Measurements from ENCODE around the gene PCNP. TPM values are rescaled to one million over a fixed set of nuclear protein-coding genes. Genes with fewer than 3 reads are reported as not detected.
A peak's percentile ranks its signal among the peaks of the same experiment; 100 is the strongest.
"Not testable (repeated sequence)": the region's sequence is repeated elsewhere in the genome, so short reads cannot be mapped to it uniquely, and the experiment has no call there.

The PCNP gene
- total and polyA plus RNA-seq, 5 donors = 81.4 to 152 (median 145) TPM

GRCh38 chr3:101567528-101568317, 6.3 kb upstream of the PCNP start:
- WGBS = 94% methylated on average over 6 of the region's 6 CpGs

DNA sequence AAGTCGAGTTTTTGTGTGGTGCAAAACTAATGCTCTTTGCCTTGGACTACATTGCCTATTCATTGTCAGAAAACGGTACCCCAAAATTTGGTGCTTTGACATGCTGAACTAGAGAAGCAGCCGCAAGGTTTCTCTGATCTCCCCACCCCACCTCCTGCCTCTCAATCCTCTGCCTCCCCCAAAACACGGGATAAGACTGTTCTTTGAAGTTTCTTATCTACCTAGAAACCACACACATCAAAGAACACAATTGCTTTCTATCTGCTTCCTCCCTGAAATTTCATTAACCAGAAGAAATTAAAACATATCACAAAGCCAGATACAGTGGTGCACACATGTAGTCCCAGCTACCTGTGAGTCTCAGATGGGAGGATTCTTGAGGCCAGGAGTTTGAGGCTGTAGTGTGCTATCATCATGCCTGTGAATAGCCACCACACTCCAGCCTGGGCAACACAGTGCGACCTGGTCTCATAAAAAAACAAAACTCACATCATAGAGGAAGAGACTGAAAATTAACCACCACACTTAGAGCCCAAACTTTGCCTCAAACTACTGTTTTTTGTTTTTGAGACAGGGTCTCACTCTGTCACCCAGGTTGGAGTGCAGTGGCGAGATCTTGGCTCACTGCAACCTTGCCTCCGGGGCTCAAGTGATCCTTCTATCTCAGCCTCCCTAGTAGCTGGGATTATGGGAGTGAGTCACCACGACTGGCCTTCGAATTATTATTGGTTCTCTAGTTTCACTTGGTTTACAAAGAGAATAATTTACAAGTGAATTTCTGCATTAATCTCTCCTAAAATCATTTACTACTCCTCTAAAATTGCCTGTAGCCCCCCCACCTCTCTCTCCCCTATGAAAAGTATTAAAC, 2.7 kb upstream of the PCNP start:
- no peaks in the 10 kb centered on the region for H3K27me3 ChIP-seq (ENCODE audit: control insufficient read depth, insufficient read depth)
- intact Hi-C loops (cut with DNase I) = loop anchor here in 2 of 4 donors (10.0 kb wide), 1 partner anchor 104 kb away; the partner anchor contains the start of gene ZBTB11 (in 2 of the 2)
- ATAC-seq (no peak), DNase-seq (no peak)
- H3K4me3 ChIP-seq (ENCODE audit: low read length) = no peak overlapping the region
- no peaks in the 10 kb centered on the region for H3K4me1 ChIP-seq (ENCODE audit: control insufficient read depth, insufficient read depth, low read length)
- no peaks in the 10 kb centered on the region for H3K9me3 ChIP-seq (ENCODE audit: control insufficient read depth, low read length)
- WGBS = 66% methylated on average over 9 of the region's 9 CpGs
- no peak overlapping the region for H3K27ac ChIP-seq (ENCODE audit: low read length)

More at GRCh38 chr3:101567528-101568317, 6.3 kb upstream of the PCNP start:
- no peak for ATAC-seq
- no peak overlapping the region for H3K27ac ChIP-seq (ENCODE audit: low read length)
- no peaks in the 10 kb centered on the region for H3K27me3 ChIP-seq (ENCODE audit: control insufficient read depth, insufficient read depth)
- no peaks in the 10 kb centered on the region for H3K4me1 ChIP-seq (ENCODE audit: control insufficient read depth, insufficient read depth, low read length)
- no peak overlapping the region for H3K4me3 ChIP-seq (ENCODE audit: low read length)
- H3K9me3 ChIP-seq (ENCODE audit: control insufficient read depth, low read length) = no peaks in the 10 kb centered on the region
- DNase-seq = no peak
- intact Hi-C loops (cut with DNase I) = no loop called here

- DNase-seq = peak; percentile 62 to 72 (median 62)
- WGBS = under 1% methylated on average over 41 of the region's 41 CpGs
Observed at GRCh38 chr3:101574388-101575112, 570 bp downstream of the PCNP start.

DNA sequence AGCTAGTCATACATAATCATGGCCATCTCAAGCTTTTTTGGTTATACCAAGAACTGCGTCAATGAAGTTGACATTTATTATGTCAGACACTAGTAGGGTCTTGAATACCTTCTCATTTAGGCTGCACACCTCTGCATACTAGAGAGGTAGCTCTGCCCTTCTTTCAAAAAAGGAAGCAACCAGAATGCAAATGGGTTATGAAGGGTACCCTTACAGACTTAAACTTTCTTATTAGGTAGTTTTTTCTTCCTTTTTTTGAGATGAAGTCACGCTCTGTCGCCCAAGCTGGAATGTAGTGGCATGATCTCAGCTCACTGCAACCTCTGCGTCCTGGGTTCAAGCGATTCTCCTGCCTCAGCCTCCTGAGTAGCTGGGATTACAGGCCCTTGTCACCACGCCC, 3.3 kb downstream of the PCNP start:
- intact Hi-C loops (cut with DNase I) = loop anchor here in 2 of 4 donors (10.0 kb wide), 1 partner anchor 98 kb away; the partner anchor contains the start of gene ZBTB11 (in 2 of the 2)
- Histone ChIP-seq H3K27ac (ENCODE audit: low read length) (no peak overlapping the region), H3K4me1 (ENCODE audit: control insufficient read depth, insufficient read depth, low read length) (peaks cover 2% of the 10 kb centered on the region), H3K27me3 (ENCODE audit: control insufficient read depth, insufficient read depth) (no peaks in the 10 kb centered on the region), H3K9me3 (ENCODE audit: control insufficient read depth, low read length) (no peaks in the 10 kb centered on the region), H3K4me3 (ENCODE audit: low read length) (no peak overlapping the region)
- no peak for DNase-seq
- ATAC-seq = no peak
- WGBS = 97% methylated on average over 6 of the region's 6 CpGs

More at GRCh38 chr3:101574388-101575112, 570 bp downstream of the PCNP start:
- Histone ChIP-seq H3K9me3 (ENCODE audit: control insufficient read depth, low read length) (no peaks in the 10 kb centered on the region), H3K27ac (ENCODE audit: low read length) (peak overlapping the region; percentile 98), H3K4me1 (ENCODE audit: control insufficient read depth, insufficient read depth, low read length) (no peaks in the 10 kb centered on the region), H3K4me3 (ENCODE audit: low read length) (peak overlapping the region; percentile 89), H3K27me3 (ENCODE audit: control insufficient read depth, insufficient read depth) (no peaks in the 10 kb centered on the region)
- intact Hi-C loops (cut with DNase I) = loop anchor here in 2 of 4 donors (10.0 kb wide), 1 partner anchor 100 kb away; the partner anchor contains the start of gene ZBTB11 (in 2 of the 2)
- peak; percentile 76 to 80 for ATAC-seq

GRCh38 chr3:101588616-101589015, 14.6 kb downstream of the PCNP start:
- H3K4me1 ChIP-seq (ENCODE audit: control insufficient read depth, insufficient read depth, low read length) = peaks cover 4% of the 10 kb centered on the region
- no peaks in the 10 kb centered on the region for H3K27me3 ChIP-seq (ENCODE audit: control insufficient read depth, insufficient read depth)
- intact Hi-C loops (cut with DNase I) = no loop called here
- no peak overlapping the region for H3K4me3 ChIP-seq (ENCODE audit: low read length)
- WGBS = 20% methylated on average over 1 of the region's 1 CpG
- ATAC-seq (no peak), DNase-seq (no peak)
- H3K27ac ChIP-seq (ENCODE audit: low read length) = no peak overlapping the region
- no peaks in the 10 kb centered on the region for H3K9me3 ChIP-seq (ENCODE audit: control insufficient read depth, low read length)

GRCh38 chr3:101591071-101591470, 17.1 kb downstream of the PCNP start:
- Histone ChIP-seq H3K4me3 (ENCODE audit: low read length) (no peak overlapping the region), H3K27ac (ENCODE audit: low read length) (no peak overlapping the region), H3K27me3 (ENCODE audit: control insufficient read depth, insufficient read depth) (no peaks in the 10 kb centered on the region), H3K9me3 (ENCODE audit: control insufficient read depth, low read length) (no peaks in the 10 kb centered on the region), H3K4me1 (ENCODE audit: control insufficient read depth, insufficient read depth, low read length) (peaks cover 3% of the 10 kb centered on the region)
- 68% methylated on average over 3 of the region's 3 CpGs for WGBS
- DNase-seq (no peak), ATAC-seq (no peak)
- intact Hi-C loops (cut with DNase I) = loop anchor here in 1 of 4 donors (10.0 kb wide), 1 partner anchor 74 kb away; no protein-coding TSS in a partner anchor

- Histone ChIP-seq H3K27me3 (ENCODE audit: control insufficient read depth, insufficient read depth) (no peaks in the 10 kb centered on the region), H3K4me1 (ENCODE audit: control insufficient read depth, insufficient read depth, low read length) (no peaks in the 10 kb centered on the region), H3K4me3 (ENCODE audit: low read length) (no peak overlapping the region), H3K27ac (ENCODE audit: low read length) (no peak overlapping the region), H3K9me3 (ENCODE audit: control insufficient read depth, low read length) (no peaks in the 10 kb centered on the region)
- intact Hi-C loops (cut with DNase I) = no loop called here
- DNase-seq = no peak
- 87% methylated on average over 3 of the region's 3 CpGs for WGBS
- no peak for ATAC-seq
Observed at GRCh38 chr3:101602731-101603130, 28.8 kb downstream of the PCNP start.

DNA sequence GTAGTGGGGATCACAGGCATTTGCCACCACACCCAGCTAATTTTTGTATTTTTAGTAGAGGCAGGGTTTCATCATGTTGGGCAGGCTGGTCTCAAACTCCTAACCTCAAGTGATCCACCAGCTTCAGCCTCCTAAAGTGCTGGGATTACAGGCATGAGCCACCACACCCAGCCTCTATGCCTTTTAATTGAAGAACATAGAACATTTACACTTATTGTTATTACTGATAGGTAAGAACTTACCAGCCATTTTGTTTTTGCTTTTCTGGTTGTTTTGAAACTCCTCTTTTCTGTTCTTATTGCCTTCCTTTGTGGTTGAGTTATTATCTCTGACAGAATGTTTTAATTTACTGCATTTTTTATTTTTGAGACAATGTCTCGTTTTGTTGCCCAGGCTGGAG, 29.2 kb downstream of the PCNP start:
- H3K4me3 ChIP-seq (ENCODE audit: low read length) = no peak overlapping the region
- no peak for ATAC-seq
- WGBS = 96% methylated on average over 1 of the region's 1 CpG
- H3K27ac ChIP-seq (ENCODE audit: low read length) = no peak overlapping the region
- intact Hi-C loops (cut with DNase I) = no loop called here
- no peak for DNase-seq
- no peaks in the 10 kb centered on the region for H3K27me3 ChIP-seq (ENCODE audit: control insufficient read depth, insufficient read depth)
- H3K4me1 ChIP-seq (ENCODE audit: control insufficient read depth, insufficient read depth, low read length) = no peaks in the 10 kb centered on the region
- H3K9me3 ChIP-seq (ENCODE audit: control insufficient read depth, low read length) = no peaks in the 10 kb centered on the region

GRCh38 chr3:101605398-101605797, 31.4 kb downstream of the PCNP start:
- 77% methylated on average over 10 of the region's 10 CpGs for WGBS
- H3K27ac ChIP-seq (ENCODE audit: low read length); intact Hi-C loops (cut with DNase I): not testable (repeated sequence)

GRCh38 chr3:101611023-101611422, 37.0 kb downstream of the PCNP start:
- no peak for DNase-seq
- Histone ChIP-seq H3K27me3 (ENCODE audit: control insufficient read depth, insufficient read depth) (no peaks in the 10 kb centered on the region), H3K4me3 (ENCODE audit: low read length) (no peak overlapping the region), H3K27ac (ENCODE audit: low read length) (no peak overlapping the region), H3K4me1 (ENCODE audit: control insufficient read depth, insufficient read depth, low read length) (no peaks in the 10 kb centered on the region), H3K9me3 (ENCODE audit: control insufficient read depth, low read length) (no peaks in the 10 kb centered on the region)
- ATAC-seq = no peak
- 77% methylated on average over 2 of the region's 2 CpGs for WGBS
- intact Hi-C loops (cut with DNase I) = no loop called here

More at GRCh38 chr3:101605398-101605797, 31.4 kb downstream of the PCNP start:
- ATAC-seq; H3K27me3 ChIP-seq (ENCODE audit: control insufficient read depth, insufficient read depth); H3K4me3 ChIP-seq (ENCODE audit: low read length); DNase-seq; H3K9me3 ChIP-seq (ENCODE audit: control insufficient read depth, low read length); H3K4me1 ChIP-seq (ENCODE audit: control insufficient read depth, insufficient read depth, low read length): not testable (repeated sequence)
